Stimulated activated CD8-positive, alpha-beta memory T cell treated with anti-CD3 and anti-CD28 coated beads, Interleukin-12 subunit alpha, Interleukin-12 subunit beta, amount 100 ng/mL, for 4 hours (primary cell): ENCODE data around the gene CACNG4.

Experiments
- DNase-seq: peaks from one replicate; pipeline ENCODE4 v3.0.0-alpha.2; 2020; ENCODE audit warnings: low read depth

The CACNG4 gene

DNA sequence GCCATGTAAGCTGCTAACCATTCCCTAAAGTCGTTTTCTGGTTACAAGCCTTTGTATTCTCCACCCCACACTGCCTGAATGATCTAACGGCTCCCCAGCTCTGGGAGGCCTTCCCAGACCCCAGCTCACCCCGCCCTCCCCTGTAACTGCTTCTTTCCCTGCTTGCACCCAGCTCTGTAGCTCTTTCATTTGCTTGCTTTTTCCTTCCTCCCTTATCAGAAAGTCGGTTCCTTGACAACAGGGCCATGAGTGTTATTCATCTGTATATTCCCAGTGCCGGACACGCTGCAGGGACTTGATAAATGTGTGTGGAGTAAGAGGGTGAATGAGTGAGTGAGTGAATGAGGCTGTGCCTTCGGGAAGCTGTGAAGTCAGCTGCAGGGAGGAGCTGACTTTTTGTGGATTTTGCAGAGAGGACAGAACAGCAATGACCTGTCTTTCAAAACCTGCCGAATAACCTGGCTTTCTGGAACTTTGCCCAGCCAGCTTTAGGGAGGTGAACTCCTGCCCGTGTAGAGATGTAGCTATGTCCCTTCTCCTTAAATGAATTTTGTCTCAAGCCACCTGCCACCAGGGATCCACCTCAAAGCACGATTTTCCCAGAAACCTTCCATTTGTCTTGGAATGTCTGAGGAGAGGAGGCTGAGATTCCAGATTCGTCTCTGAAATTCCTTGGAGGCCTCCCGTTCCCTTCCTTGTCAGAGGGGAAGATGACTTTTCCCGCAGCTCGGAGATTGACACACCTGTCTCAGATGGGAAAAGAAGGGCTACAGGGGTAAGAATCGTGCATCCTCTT, 20.0 kb upstream of the CACNG4 start:
- no peak for DNase-seq

DNA sequence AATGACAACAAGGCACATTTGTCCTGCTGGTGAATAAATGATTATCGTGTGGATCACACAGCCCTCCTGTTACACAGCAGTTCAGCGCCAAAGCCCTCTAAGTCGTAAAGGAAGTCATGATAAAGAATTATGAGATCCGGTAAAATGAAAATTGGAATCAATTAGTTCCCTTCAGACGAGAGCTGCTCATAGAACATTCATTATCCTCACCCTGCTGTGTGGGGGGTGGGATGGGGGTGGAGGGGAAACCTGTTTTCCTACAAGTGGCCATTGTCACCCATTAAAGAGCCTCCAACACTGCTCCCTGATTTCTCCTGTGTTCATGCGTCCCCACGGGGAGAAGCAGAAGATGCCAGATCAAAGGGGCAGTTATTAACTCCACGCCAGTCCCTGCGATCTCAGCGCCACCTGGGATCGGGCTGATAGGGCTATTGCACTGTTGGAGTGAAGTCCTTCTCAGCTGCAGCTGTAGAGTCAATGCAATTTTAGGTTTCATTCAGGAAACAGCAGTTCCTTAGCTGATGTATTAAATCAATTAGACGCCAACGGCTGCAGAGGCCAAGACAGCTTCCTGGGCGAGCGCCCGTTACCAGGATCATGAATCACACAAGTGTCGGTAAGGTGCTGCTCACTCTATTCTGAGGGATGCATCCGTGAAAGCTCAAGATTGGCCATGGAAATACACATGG, 19.2 kb upstream of the CACNG4 start:
- DNase-seq = no peak

DNA sequence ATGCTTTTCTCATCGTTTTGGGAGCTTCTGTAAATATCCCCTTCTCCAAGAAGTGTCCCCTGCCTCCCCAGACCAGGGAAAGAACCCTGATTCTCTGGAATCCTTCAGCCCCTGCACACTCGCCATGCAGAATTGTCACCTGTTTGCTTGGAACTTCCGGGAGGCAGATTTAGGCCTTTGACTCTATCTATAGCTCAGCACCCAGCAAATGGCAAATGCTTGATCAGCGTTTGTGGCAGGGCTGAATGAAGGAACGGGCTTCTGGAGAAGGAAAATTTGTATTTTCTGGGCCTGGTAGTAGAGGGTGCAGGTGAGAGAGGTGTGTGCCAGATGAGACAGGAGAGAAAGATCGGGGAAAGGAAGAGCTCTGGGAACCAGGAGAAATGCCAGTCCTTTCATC, 18.3 kb upstream of the CACNG4 start:
- no peak for DNase-seq

DNA sequence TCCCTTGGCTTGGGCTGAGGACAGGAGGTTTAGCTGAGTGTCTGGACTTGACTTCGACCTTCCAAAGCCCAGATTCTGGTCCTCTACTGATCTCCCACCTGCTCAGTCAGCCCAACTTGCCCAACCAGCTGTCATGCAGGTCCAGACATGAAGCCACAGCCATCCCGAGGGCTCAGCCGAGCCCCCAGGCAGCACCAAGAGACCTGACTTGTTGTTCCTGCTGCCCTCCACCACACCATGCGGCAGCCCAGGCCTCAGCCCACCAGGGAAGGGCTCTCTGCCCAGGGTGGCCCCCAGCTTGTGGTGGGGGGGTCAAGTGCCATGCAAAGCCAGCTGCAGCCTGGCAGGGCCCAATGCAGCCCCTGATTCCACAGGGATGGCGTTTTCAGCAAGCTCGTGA, 17.2 kb upstream of the CACNG4 start:
- DNase-seq = no peak

DNA sequence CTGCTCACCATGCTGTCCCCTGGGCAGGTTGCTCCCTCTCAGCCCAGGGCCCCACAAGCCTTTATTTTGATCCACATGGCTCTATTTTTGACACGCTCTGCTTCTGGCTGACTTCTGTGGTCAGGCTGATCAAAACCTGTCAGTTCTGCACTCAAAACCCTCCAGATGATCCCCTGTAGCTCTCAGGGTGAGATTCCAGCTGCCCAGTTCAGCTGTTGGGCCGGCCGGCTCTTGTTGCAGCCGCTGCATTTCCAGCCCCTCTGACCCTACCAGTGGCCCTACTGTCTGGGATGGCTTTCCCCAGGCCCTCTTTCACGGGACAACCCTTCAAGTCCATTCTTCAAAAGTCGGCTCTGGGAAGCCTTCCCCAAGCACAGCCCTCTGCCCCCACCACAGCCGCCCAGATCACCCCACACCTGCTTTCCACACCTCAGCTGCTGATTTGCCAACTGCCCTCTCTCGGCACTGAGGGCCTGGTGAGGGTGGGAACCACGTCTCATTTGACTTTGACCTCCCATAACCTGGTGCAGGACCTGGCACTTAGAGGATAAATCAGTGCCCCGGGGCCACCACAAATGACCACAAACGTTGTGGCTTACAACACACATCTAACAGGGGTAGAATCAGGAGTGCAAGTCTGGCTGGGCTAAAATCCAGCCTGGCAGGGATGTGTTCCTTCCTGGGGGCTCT, 16.3 kb upstream of the CACNG4 start:
- DNase-seq = no peak

DNA sequence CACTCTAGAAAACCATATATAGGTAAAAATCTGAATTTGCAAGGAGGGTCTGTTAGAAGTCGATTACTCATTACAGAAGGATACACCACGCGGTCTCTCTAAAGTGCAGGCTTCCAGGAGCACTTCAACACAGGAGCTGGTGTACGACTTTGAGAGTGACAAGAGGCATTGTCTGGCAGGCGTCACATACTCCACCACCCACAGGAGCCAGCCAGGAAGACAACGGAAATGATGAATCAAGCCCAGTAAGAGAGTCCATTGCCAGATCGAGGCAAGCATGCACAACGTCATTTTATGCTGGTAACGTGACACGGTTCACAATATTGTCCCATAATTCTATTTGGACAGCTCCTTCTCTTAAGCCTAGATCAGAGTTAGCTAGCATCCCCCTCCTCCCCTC, 15.0 kb upstream of the CACNG4 start:
- DNase-seq = no peak

DNA sequence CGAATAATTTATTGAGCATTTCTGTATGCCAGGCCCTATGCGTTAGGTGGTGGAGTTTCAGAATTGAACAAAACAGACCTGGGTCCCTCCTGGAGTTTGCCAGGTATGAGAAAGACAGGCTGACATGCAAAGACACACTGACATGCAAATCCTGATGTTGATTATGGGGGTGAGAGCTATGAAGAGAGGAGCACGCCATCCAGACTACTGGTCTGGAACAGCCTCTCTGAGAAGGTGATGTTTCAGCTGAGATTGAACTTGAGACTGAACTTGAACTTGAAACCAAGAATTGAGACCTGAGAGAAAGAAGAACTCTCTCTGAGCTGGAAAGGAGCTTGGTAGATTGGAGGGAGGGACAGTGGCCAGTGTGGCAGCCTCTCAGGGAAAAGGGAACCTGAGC, 14.2 kb upstream of the CACNG4 start:
- no peak for DNase-seq

DNA sequence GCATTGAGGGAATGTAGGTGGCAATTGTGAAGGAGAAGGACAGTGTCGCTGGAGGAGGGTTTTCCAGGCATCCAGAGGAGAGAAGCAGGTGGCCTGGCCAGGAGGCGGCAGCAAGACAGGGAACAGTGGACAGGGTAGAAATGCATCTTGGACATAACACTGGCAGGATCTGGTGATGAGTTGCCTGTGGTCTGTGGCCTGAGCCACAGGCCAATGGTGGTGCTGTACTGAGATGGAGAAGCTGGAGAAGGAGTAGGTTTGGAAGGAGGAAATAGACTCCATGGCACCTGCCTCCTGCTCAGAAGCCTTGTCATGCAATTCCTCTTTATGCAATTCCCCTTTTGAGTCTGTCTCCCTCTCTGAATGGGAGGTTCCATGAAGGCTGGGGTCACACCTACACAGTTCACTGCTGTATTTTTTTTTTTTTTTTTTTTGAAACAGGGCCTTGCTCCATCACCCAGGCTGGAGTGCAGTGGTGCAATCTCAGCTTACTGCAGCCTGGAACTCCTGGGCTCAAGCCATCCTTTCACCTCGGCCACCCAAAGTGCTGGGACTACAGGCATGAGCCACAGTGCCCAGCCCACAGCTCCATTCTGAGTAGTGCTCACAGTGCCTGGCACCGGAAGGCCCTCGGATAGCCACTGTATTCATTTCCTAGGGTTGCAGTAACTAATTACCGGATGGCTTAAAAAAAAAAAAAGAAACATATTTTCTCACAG, 13.5 kb upstream of the CACNG4 start:
- no peak for DNase-seq

DNA sequence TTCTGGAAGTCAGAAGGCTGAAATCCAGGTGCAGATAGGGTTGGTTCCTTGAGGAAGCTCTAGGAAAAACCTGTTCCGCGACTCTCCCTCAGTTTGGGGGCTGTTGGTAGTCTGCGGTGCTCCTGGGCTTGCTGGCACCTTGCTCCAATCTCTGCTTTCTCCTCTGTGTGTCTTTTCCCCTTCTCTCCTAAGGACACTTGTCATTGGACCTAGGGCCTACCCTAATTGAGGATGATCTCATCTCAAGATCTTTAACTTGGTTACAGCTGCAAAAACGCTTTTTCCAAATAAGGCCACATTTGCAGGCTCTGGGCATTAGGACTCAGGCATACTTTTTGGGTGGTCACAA, 12.9 kb upstream of the CACNG4 start:
- DNase-seq = no peak

DNA sequence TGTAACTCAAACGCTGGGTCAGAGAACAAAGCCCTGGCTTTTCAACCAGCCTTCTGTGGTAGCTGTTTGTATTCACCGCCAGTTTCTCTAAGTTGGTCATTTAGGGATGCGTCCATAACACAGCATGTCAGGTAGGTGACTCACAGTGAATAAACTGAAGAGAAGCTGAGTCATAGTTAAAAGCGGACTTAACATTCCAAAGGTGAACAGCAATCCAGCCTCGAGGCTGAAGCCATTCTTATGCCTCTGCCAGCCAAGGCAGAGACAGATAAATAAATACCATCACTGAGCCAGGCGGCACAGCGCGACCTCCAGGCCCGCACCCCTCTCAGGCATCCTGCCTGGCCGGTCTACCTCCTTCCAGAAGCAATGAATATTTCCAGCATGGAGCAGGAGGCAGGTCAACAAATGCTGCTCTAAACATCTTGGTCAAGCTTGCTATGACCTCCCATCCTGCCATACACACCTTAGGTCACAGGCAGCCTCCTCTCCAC, 12.4 kb upstream of the CACNG4 start:
- DNase-seq = no peak

DNA sequence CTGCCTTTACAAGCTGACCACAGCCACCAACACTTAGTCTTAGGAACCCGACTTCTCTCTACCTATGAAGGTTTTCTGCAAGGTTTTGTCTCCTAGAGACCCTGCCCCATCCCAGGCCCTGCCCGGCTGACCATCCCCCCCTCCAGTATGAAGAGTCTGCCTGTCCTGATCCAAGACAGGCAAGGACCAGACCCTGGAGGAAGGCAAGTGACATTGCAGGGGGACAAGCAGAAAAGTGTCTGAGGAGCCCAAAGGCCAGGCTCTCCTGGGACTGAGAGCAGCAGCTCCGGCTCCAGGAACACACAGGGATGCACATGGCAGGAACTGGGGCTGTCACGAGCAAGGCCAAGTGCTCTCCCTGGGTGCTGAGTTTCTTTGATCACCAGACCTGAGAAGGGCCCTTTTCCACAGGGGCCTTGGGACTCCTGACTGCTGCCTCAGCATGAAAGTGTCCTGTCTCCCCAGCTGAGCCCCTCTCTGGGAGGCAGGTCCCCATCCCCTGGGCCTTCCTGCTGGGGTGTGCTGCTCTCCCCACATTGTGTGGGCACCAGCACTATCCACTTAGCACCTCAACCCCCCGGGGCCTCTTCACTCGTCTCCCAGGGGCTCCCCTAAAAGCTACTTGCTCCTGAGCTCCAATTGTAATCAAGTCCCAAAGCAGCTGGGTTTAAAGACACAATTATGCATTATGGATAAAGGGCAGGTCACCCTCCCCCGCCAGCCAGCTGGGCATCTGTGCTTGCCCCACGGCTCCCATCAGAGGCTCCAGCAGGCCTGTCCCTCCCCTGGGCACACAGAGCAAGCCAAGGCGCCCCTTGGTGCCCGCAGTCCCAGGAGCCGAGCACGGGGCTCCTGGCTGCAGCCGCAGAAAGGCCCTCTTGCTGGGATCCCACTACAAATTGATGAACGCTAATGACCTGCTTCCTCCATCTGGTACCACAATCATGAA, 11.6 kb upstream of the CACNG4 start:
- no peak for DNase-seq

DNA sequence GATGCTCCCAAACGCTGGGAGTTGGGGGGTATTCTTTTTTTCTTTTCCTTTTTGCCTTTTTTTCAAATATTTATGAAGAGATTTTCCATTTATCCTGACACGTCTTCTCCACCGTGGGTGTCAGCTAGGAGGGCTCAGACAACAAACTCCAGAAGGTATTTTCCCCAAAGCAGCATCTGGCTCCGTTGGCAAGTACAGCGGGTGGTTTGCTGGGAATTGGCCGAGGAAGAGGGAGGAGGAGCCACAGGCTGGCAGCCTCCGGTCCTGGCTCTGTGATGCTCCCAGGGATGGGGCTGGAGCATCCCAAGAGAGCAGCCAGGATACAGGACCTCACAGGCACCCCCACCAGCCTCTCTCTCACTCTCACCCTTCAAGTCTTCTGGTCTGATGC, 10.9 kb upstream of the CACNG4 start:
- DNase-seq = no peak

DNA sequence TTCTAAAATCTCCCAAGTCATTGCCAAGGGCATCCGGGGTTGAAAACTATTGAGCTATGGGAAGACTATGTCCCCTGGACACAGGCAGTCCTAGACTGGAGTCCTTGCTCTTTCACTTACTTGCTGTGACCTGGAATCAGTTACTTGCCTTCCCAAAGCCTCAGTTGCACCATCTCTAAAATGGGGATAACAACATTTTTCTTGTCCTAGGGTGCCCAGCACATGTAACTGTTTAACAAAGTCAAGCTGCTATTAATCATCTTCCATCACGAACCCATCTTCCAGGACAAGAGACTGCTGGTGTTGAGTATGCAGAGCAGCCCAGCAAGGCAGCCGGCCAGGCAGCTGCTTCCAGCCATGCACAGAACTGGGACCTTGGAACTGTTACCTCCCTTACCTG, 9.9 kb upstream of the CACNG4 start:
- no peak for DNase-seq

DNA sequence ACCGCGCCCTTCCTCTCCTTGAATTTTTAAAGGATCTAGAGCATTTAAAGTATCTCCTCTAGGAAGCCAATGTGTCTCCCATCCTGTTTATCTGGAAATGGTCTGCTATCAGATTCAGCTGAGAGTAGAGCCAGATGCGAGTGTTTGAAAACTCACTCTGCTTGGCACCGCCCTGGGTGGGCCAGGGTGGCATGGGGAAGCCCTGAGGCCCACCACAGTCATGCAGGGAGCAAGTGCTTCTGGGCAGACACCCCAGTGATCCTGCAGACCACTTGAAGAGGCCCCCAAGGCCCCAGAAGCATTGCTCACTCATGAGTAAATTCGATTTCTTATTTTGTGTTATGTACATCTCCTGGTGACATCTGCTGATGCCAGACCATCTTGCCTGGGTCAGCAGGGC, 8.7 kb upstream of the CACNG4 start:
- no peak for DNase-seq

DNA sequence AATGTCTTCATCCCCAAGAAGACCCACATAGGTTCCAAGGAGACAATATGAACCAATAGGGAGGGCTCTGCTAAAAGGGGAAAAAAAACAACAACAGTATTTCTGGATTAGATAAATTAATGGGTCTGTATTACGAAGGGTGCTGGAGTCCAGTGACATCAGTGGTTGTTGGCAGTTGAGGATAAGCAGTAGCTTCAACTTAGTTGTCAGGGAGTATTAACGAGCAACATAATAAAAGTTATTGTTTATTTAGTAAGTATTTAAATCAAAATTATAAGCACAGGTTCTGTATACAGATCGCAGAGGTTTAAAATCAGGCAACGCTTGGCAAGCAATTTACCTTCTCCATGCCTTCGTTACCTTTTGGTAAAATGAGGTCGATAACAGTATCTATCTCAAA, 7.6 kb upstream of the CACNG4 start:
- no peak for DNase-seq

DNA sequence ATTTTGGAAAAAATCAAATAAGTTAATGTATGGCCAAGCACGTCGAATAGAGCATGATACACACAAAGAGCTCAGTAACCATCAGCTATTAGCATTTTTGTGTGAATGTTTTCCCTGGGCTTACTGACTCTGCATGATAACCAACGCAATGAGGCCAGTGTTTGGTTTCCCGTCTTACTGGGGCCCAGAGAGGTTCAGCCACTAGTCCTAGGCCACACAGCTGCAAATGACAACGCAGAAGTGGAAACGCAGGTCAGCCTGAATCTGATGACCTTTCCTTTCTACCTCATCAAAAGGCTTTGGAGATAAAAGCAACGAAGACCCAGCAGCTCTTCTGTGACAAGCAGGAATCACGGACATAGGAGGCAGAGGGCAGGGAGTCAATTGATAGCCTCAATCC, 7.2 kb upstream of the CACNG4 start:
- DNase-seq = no peak

DNA sequence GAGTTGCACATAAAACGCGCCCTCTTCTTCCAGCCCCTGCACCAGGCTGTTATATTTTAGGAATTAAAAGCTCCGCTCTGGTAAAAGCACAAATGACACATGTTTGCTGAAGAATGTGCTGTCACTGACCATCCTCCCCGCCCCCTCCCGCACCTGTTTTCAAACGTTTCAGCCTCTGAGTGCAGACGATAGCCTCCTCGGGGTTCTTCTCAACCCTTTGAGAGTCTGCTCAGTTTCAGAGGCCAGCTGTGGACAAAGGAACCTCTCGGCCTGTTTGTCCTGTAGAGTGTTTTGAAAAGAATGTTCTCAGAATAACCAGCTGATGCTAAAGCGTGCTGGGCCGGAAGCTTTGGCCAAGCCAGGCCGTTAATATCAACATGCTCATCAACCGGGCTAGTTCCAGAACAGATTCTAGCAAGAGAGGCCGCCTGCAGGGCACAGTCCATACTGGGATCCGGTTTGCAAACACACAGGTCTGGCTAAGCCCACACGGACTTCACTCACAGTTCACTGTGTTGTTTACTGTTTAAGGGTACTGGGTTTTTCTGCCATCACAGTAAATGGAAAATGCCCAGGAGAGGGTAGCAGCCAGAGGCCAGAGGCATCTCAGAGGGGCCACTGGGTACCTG, 6.4 kb upstream of the CACNG4 start:
- no peak for DNase-seq

DNA sequence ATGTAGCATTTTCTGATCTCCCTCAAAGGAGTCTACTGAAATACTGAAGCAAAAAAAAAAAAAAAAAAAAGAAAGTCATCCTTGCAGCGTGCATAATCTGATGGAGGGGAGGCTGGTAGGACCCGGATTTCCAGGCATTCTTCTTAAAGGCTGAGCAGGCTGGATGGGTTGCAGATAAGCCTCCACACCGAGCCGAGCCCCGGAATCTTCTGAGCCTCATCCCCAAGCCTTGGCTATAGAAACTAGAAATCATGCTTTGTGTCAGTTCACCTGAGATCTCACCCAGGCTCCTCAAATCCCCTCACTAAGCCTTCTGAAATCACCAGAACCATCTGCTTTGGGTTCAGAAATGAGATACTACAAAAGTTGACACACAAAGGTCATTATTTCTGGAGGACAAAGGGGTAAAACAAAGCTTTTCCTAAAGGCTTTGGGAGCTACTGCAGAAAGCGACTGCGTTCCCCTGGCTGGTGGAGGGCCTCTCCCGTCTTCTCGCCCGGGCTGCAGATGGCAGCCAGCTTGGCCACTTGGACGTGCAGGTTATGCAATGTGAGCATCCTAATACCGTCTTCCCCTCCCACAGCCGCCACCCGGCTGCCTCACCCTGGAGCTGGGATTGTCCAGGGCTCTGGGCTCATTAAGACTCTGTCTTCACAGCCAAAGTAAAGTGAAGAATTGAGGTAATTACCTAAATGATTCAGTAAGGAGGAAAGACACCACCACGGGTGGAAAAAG, 4.7 kb upstream of the CACNG4 start:
- DNase-seq = no peak

DNA sequence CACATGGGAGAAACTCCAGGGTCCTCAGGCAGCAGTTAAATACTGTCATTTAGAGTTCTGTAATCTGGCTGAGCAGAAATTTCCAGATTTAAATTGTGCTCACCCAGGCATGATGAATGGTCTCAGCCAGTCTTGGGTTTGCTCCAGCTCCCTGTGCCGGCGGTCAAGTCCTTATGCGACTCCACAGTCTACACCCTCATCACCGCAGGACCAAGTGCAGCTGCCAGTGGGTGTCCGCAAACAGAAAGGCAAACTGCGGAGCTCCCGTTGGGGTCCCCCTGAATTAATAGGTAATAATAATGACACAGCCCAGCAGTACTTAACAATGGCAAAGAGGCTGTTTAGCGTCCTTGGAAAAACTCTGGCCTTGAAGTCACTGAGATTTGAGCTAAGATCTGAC, 3.9 kb upstream of the CACNG4 start:
- no peak for DNase-seq

DNA sequence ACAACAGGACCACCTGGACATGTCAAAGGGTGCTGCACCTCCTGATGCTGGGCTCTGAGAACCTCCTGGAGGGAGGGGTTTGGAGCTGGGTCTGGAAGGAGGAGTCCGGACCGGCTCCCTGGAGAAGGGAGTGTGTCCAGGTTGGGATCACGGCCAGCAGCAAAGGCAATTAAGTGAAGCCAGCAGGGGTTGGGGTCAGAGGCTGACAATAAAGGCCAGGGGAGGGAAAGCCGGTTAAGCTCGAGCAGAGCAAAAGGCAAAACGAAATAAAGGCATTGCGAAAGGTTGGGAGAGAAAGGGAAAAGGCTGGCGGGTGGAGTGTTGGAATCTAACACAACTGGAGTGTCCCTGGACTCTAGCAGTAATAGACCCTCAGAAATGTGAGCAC, 992 bp upstream of the CACNG4 start:
- DNase-seq = no peak
